ENCODE data around the gene RFTN1.

DNA sequence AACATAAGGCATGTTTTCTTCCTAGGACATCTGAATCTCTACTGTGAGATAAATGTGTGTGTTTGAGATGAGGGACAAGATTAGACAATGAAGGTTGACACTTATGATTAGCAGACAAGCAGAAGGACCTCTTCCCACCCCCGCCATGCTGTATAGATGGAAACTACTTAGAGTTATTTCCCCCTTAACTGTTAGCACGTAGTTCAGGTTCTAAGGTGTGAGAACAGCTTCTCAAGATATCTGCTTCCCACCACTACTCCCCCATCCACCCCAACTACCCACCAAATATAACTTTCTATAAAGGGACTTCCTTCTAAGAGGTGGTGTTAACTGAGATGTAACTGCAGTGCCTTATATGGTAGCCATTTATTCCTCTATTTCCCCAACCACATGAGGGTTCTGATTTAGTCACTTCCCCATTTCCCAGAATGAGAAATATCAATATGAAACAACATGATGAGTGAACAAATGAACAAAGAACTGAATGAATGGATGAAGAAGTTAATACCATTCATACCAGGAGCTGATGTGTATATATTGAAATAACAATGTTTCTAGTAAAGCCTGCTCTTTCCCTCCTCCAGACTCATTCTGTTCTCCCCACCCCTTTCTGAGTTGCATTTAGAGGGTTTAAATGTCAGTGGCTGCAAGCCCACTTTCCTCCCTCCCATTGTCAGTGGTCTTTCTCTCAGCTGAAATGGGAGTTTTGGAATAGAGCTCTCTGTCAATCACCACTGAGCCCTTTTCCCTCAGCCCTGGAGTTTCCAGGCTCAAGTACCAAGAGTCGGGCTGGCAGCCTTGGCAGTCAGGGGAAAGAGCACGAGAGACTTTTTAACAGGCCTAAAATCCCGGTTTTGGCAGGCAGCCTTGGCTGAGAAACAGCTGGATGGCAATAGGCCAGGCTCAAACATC, 7.7 kb upstream of the RFTN1 start:
- TF ChIP-seq, protein P1, sequence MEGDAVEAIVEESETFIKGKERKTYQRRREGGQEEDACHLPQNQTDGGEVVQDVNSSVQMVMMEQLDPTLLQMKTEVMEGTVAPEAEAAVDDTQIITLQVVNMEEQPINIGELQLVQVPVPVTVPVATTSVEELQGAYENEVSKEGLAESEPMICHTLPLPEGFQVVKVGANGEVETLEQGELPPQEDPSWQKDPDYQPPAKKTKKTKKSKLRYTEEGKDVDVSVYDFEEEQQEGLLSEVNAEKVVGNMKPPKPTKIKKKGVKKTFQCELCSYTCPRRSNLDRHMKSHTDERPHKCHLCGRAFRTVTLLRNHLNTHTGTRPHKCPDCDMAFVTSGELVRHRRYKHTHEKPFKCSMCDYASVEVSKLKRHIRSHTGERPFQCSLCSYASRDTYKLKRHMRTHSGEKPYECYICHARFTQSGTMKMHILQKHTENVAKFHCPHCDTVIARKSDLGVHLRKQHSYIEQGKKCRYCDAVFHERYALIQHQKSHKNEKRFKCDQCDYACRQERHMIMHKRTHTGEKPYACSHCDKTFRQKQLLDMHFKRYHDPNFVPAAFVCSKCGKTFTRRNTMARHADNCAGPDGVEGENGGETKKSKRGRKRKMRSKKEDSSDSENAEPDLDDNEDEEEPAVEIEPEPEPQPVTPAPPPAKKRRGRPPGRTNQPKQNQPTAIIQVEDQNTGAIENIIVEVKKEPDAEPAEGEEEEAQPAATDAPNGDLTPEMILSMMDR (IDR thresholded peaks at IDR 0.05), result no peak
- no peak for TF ChIP-seq EZH2 (IDR thresholded peaks at IDR 0.05; ENCODE audit: borderline replicate concordance, insufficient read depth, low read depth, low read length, poor library complexity, severe bottlenecking)
